Lower lobe of right lung (tissue), 1 donor: ENCODE results near the gene FADS3. TPM values are rescaled to one million over a fixed set of nuclear protein-coding genes. Genes with fewer than 3 reads are reported as not detected.

ENCODE experiments used
- microRNA-seq: library from miRNA; unstranded; fragments of <30 nt; microRNA quantifications from one replicate; pipeline ENCODE4 v1.2.0, GENCODE V29; 2020; ENCODE audit warnings: borderline number of aligned reads
- total RNA-seq: library from RNA; stranded (reverse); fragmentation: NEBNext Ultra II Directional; extraction: Animal tissue kit (Norgen Biotek cat#: 25700); gene quantifications from one replicate; pipeline ENCODE4 v1.2.1, GENCODE V29; 2021
- donor health status: DM: no; HTN: yes; CAD: no; lungs with severe emphysema.

Gene FADS3
- total RNA-seq, 1 donor from 2014 or later, result 50.1 TPM

Small RNA genes lying within 50 kb of the gene (microRNA-seq; reads per million reads assigned to microRNA genes)
- not detected for gene MIR6746

Other genes with a start within 250 kb of the FADS3 start
- gene DAGLA, start 211.2 kb downstream of the FADS3 start, total RNA-seq, result 7.1 TPM
- gene MYRF, start 138.9 kb downstream of the FADS3 start, total RNA-seq, result 37.9 TPM
- gene TMEM258, start 98.9 kb downstream of the FADS3 start, total RNA-seq, result 104 TPM
- gene FEN1, start 98.6 kb downstream of the FADS3 start, total RNA-seq, result 5.4 TPM
- gene FADS1, start 74.5 kb downstream of the FADS3 start, total RNA-seq, result 63.6 TPM
- gene FADS2, start 63.2 kb downstream of the FADS3 start, total RNA-seq, result 82.0 TPM
- gene RAB3IL1, start 26.0 kb upstream of the FADS3 start, total RNA-seq, result 11.4 TPM
- 14.1 TPM for gene BEST1, start 58.8 kb upstream of the FADS3 start, total RNA-seq
- gene FTH1, start 76.1 kb upstream of the FADS3 start, total RNA-seq, result 4,616 TPM
- 21.6 TPM for gene INCENP, start 232.5 kb upstream of the FADS3 start, total RNA-seq